Measurements from ENCODE around the gene PTGES3L. TPM values are rescaled to one million over a fixed set of nuclear protein-coding genes. Genes with fewer than 3 reads are reported as not detected.
"Not testable (repeated sequence)": the region's sequence is repeated elsewhere in the genome, so short reads cannot be mapped to it uniquely, and the experiment has no call there.

The PTGES3L gene
- polyA plus RNA-seq, 1 donor from 2014 or later = 1.4 TPM

DNA sequence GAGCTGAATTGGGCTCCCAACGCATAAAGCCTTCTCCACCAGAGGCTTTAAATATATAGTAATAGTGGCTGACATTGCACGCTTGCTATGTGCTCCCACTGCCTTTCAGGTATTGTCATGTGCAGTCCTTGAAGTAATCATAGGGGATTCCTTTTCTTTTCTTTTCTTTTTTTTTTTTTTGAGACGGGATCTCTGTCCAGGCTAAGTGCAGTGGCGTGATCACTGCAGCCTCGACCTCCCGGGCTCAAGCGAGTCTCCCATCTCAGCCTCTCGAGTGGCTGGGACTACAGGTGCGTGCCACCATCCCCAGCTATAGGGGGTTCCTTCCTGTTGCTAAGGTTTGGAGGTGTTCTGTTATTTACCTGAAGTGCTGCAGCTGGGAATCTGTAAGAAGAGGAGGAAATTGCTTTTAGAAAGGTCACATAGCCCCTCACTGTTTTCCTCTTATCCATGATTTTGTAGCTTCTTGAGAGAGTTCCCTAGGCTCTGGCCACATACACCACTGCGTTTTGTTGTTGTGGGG, 19.2 kb upstream of the PTGES3L start:
- Mint-ChIP-seq H3K36me3 (no peaks in the 10 kb centered on the region), H3K4me1 (peaks cover 6 to 19% (median 7%) of the 10 kb centered on the region in 3 donors), H3K27me3 (no peaks in the 10 kb centered on the region), H3K9me3 (no peaks in the 10 kb centered on the region), H3K27ac (peak overlapping the region; percentile 89 to 99 (median 98)), H3K4me3 (peak overlapping the region; percentile 84 to 96 (median 96))

GRCh38 chr17:42997984-42998938, 18.4 kb upstream of the PTGES3L start, which contains the start of gene RPL27:
Gene RPL27, plus strand, starts transcription at chr17:42998419. Its CDS starts 332 bp downstream, at chr17:42998751.
- H3K27me3 Mint-ChIP-seq = no peaks in the 10 kb centered on the region
- H3K27ac Mint-ChIP-seq = peak within 1 kb of the TSS; percentile 89 to 99 (median 98)
- H3K9me3 Mint-ChIP-seq = no peaks in the 10 kb centered on the region
- H3K36me3 Mint-ChIP-seq = no peaks in the 10 kb centered on the region
- H3K4me1 Mint-ChIP-seq = peaks cover 6 to 19% (median 7%) of the 10 kb centered on the region in 3 donors
- H3K4me3 Mint-ChIP-seq = peak within 1 kb of the TSS; percentile 84 to 96 (median 96)

GRCh38 chr17:42997390-42997983, 17.6 kb upstream of the PTGES3L start:
- Mint-ChIP-seq H3K4me3 (peak overlapping the region; percentile 84 to 96 (median 96)), H3K4me1 (peaks cover 6 to 19% (median 7%) of the 10 kb centered on the region in 3 donors), H3K9me3 (no peaks in the 10 kb centered on the region), H3K27me3 (no peaks in the 10 kb centered on the region), H3K36me3 (no peaks in the 10 kb centered on the region), H3K27ac (peak overlapping the region; percentile 25 to 99 (median 89))

DNA sequence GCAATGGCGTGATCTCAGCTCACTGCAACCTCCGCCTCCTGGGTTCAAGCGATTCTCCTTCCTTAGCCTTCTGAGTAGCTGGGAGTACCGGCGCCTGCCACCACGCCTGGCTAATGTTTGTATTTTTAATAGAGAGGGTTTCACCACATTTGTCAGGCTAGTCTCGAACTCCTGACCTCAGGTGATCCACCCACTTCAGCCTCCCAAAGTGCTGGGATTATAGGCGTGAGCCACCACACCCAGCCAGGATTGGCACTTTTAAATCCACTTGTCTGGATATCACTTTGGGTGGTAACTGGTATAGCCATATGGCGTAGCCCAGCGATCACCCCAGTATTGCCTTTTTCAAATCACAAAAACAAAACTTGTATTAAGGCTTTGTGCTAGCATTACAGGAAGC, 14.0 kb upstream of the PTGES3L start:
- not testable (repeated sequence) for H3K27ac Mint-ChIP-seq, H3K27me3 Mint-ChIP-seq, H3K36me3 Mint-ChIP-seq, H3K4me3 Mint-ChIP-seq, H3K9me3 Mint-ChIP-seq
- H3K4me1 Mint-ChIP-seq = peaks cover 7 to 15% (median 10%) of the 10 kb centered on the region in 3 donors

DNA sequence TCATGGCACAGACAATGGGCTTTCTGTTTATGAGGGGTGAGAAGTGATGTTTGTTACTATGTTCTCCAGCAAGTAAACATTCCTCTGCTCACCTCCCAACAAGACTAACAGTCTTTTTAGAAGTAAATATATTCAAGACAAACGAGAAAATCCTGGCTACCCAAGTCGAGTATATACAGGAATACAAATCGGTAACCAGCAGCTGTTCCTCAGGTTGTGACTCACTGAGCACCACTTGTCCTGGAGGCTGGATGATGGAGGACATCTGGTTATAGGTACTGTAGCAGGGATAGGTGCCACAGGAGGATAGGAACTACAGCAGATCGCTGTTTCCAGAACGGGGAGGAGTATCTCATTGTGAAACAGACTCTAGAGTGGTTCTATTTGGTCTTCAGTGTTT, 13.0 kb upstream of the PTGES3L start:
- Mint-ChIP-seq H3K27ac (no peak overlapping the region), H3K9me3 (no peaks in the 10 kb centered on the region), H3K4me3 (no peak overlapping the region), H3K36me3 (peaks cover 2% of the 10 kb centered on the region), H3K4me1 (peaks cover 3 to 12% (median 6%) of the 10 kb centered on the region in 3 donors), H3K27me3 (no peaks in the 10 kb centered on the region)

- H3K27ac Mint-ChIP-seq = no peak overlapping the region
- H3K36me3 Mint-ChIP-seq = peaks cover 4% of the 10 kb centered on the region
- H3K9me3 Mint-ChIP-seq = no peaks in the 10 kb centered on the region
- no peaks in the 10 kb centered on the region for H3K27me3 Mint-ChIP-seq
- H3K4me1 Mint-ChIP-seq = peaks cover 0 to 8% (median 5%) of the 10 kb centered on the region in 3 donors
- no peak overlapping the region for H3K4me3 Mint-ChIP-seq
Measured at GRCh38 chr17:42991471-42991870, 11.6 kb upstream of the PTGES3L start.

GRCh38 chr17:42989726-42990652, 10.1 kb upstream of the PTGES3L start:
- Mint-ChIP-seq H3K27me3 (no peaks in the 10 kb centered on the region), H3K4me1 (peaks cover 5 to 17% (median 15%) of the 10 kb centered on the region in 3 donors), H3K36me3 (peaks cover 6% of the 10 kb centered on the region), H3K9me3 (no peaks in the 10 kb centered on the region), H3K4me3 (no peak overlapping the region), H3K27ac (no peak overlapping the region)

- Mint-ChIP-seq H3K27ac (no peak overlapping the region), H3K4me3 (no peak overlapping the region), H3K27me3 (no peaks in the 10 kb centered on the region), H3K4me1 (peaks cover 6 to 23% (median 21%) of the 10 kb centered on the region in 3 donors), H3K9me3 (no peaks in the 10 kb centered on the region), H3K36me3 (peaks cover 6% of the 10 kb centered on the region)
Measured at GRCh38 chr17:42989141-42989540, 9.3 kb upstream of the PTGES3L start.

GRCh38 chr17:42985225-42985624, 5.3 kb upstream of the PTGES3L start:
- Mint-ChIP-seq H3K9me3 (no peaks in the 10 kb centered on the region), H3K27me3 (no peaks in the 10 kb centered on the region), H3K4me1 (peaks cover 15 to 35% (median 35%) of the 10 kb centered on the region in 3 donors), H3K36me3 (peaks cover 7% of the 10 kb centered on the region), H3K27ac (peak overlapping the region; percentile 39 to 90 (median 67)), H3K4me3 (peak overlapping the region; percentile 73 to 90 (median 83))

DNA sequence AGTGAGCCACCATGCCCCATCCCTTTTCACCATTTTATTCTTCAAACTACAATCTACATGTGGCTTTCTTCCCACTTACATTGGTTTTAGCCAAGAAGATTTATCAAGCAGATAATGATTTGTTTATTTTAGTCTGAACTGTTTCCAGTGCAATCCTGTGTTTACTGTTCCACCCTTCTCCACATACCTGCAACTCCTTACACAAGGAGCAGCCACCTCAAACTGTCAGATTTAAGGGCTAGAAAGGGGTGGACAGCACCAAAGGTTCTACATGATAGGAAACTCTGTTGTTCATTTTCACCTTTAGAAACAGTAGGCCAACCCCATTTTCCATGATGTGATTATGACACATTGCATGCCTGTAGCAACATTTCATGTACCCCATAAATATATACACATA, 2.4 kb upstream of the PTGES3L start:
- Mint-ChIP-seq H3K27me3 (no peaks in the 10 kb centered on the region), H3K4me1 (peaks cover 22 to 37% (median 35%) of the 10 kb centered on the region in 3 donors), H3K9me3 (no peaks in the 10 kb centered on the region), H3K27ac (peak overlapping the region in 2 of 3 donors; percentile 67 to 86), H3K4me3 (peak overlapping the region; percentile 33 to 92 (median 76)), H3K36me3 (peaks cover 3% of the 10 kb centered on the region)

- no peaks in the 10 kb centered on the region for H3K27me3 Mint-ChIP-seq
- H3K36me3 Mint-ChIP-seq = peaks cover 3% of the 10 kb centered on the region
- H3K9me3 Mint-ChIP-seq = no peaks in the 10 kb centered on the region
- peak overlapping the region; percentile 86 to 98 (median 93) for H3K27ac Mint-ChIP-seq
- peak overlapping the region; percentile 87 to 98 (median 94) for H3K4me3 Mint-ChIP-seq
- H3K4me1 Mint-ChIP-seq = peaks cover 22 to 35% (median 32%) of the 10 kb centered on the region in 3 donors
Measured at GRCh38 chr17:42980766-42981397, 1.0 kb upstream of the PTGES3L start.

DNA sequence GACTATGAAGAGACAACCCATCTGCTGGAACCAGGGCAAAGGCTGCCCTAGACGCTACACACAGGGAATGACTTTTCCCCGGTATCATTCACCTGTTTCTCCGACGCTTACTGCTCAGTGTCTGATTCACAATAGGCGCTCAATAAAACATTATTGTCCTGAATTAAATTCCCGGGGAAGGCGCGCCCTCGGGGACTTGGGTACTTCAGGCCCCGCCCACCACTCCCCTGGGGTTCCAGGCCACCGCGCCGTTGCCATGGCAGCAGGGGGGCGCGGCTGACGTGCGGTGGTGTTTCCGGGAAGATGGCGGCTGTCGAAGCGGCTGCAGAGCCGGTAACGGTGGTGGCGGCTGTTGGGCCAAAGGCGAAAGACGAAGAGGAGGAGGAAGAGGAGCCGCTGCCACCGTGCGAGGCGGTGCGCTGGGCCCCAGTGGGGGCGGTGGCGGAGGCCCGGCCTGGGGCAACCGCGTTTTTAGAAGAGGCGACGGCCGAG, 440 bp upstream of the PTGES3L start, which contains the start of gene RUNDC1:
Gene RUNDC1, plus strand, starts transcription at position 292 of the 492 bp plus-strand sequence. Its CDS starts 12 bp downstream, at position 304.
- Mint-ChIP-seq H3K27ac (peak within 1 kb of the TSS; percentile 86 to 99 (median 98)), H3K36me3 (peaks cover 3% of the 10 kb centered on the region)

GRCh38 chr17:42975701-42976100, 4.2 kb downstream of the PTGES3L start:
- Mint-ChIP-seq H3K4me3 (peak overlapping the region in 1 of 4 donors; percentile 13), H3K4me1 (peaks cover 4 to 13% (median 7%) of the 10 kb centered on the region in 3 donors), H3K27ac (peak overlapping the region in 1 of 3 donors; percentile 17)
- H3K36me3 Mint-ChIP-seq, H3K9me3 Mint-ChIP-seq, H3K27me3 Mint-ChIP-seq: not testable (repeated sequence)

More for the DNA sequence above, 440 bp upstream of the PTGES3L start, which contains the start of gene RUNDC1:
- Mint-ChIP-seq H3K4me1 (peaks cover 20 to 32% (median 28%) of the 10 kb centered on the region in 3 donors), H3K27me3 (no peaks in the 10 kb centered on the region), H3K4me3 (peak within 1 kb of the TSS; percentile 87 to 98 (median 94)), H3K9me3 (no peaks in the 10 kb centered on the region)

Measured in IgD-negative memory B cell (primary cell).